Heart left ventricle (tissue), 16 donors: Measurements from ENCODE around the gene PLXNA3. TPM values are rescaled to one million over a fixed set of nuclear protein-coding genes. Genes with fewer than 3 reads are reported as not detected.

ENCODE experiments used
- ATAC-seq, 4 donors: fragments of 200-7000 bp; cut with Tn5 transposase; one replicate each; pipeline ENCODE4 v1.9.1; 2020 to 2022; ENCODE audit warnings: moderate library complexity in 4 of 4, mild to moderate bottlenecking in 3 of 4, moderate number of reproducible peaks in 1 of 4
- DNase-seq, 5 donors: peaks; one replicate each; pipeline ENCODE4 v3.0.0-alpha.2; 2020
- H3K27ac ChIP-seq, 12 donors: fragments of 200-600 bp; sonication (generic) in 4 of 12; one replicate each; pipeline versions ENCODE4 v1.5.0 to v1.8.0; 2016 to 2022; ENCODE audit warnings: mild to moderate bottlenecking in 2 of 12
- H3K27me3 ChIP-seq, 9 donors: fragments of 200-600 bp; sonication (generic) in 2 of 9; one replicate each; pipeline versions ENCODE4 v1.5.1 to v1.8.0; 2016 to 2022; ENCODE audit warnings: mild to moderate bottlenecking in 3 of 9
- H3K36me3 ChIP-seq, 9 donors: fragments of 200-600 bp; sonication (generic) in 2 of 9; one replicate each; pipeline versions ENCODE4 v1.5.0 to v1.8.0; 2018 to 2022; ENCODE audit warnings: mild to moderate bottlenecking in 2 of 9
- H3K4me1 ChIP-seq, 12 donors: fragments of 200-600 bp; sonication (generic) in 4 of 12; one replicate each; pipeline versions ENCODE4 v1.5.0 to v1.8.0; 2016 to 2022; ENCODE audit warnings: mild to moderate bottlenecking in 3 of 12
- H3K4me3 ChIP-seq, 12 donors: fragments of 200-600 bp; sonication (generic) in 4 of 12; one replicate each; pipeline versions ENCODE4 v1.5.0 to v1.8.0; 2017 to 2022; ENCODE audit warnings: mild to moderate bottlenecking in 9 of 12, moderate library complexity in 4 of 12
- H3K9me3 ChIP-seq, 12 donors: fragments of 200-600 bp; sonication (generic) in 4 of 12; one replicate each; pipeline versions ENCODE4 v1.5.0 to v1.8.0; 2016 to 2022; ENCODE audit warnings: mild to moderate bottlenecking in 1 of 12
- POLR2A ChIP-seq, 2 donors: fragments of 450-650 bp; IDR thresholded peaks; one replicate each; pipeline ENCODE4 v1.6.1; 2017; ENCODE audit warnings: antibody characterized with exemption in 2 of 2, mild to moderate bottlenecking in 2 of 2, moderate library complexity in 2 of 2
- WGBS, 4 donors: extraction: QIAGEN DNeasy Blood & Tissue Kit in 2 of 4; methylation state at CpG; one replicate each; pipeline versions ENCODE4 v1.1.5 to v1.1.7; 2013 to 2018; 5-methylcytosine and 5-hydroxymethylcytosine counted together
- intact Hi-C, 10 donors: fragments of 100-400 bp; cut with DNase I; formaldehyde crosslinking; loops; one replicate each; pipeline versions ENCODE4 v1.11.1 to v1.14.2; 2022
- long read RNA-seq, 3 donors: library from polyadenylated mRNA; unstranded; transcript quantifications; one replicate each; pipeline ENCODE4 v2.0.0, GENCODE V29; 2020 to 2021
- polyA plus RNA-seq, 2 donors: library from polyadenylated mRNA; stranded (reverse); fragments of 200-250 nt; gene quantifications; one replicate each; pipeline ENCODE4 v1.2.3, GENCODE V29; 2013
- total RNA-seq, 9 donors: library from RNA; depleted of rRNA in 2 of 9; stranded (reverse); fragments of >200 nt in 2 of 9; fragmentation: NEBNext Ultra II Directional in 3 of 9; extraction: Animal tissue kit (Norgen Biotek cat#: 25700) in 3 of 9; gene quantifications; one replicate each; pipeline versions ENCODE4 v1.1.0 to v1.2.4, GENCODE V29; 2016 to 2023
- TF ChIP-seq, protein P1 (sequence below), 12 donors: fragments of 200-600 bp; sonication (generic) in 4 of 12; IDR thresholded peaks; one replicate each; pipeline versions ENCODE4 v1.5.0 to v1.8.0; 2018 to 2022; ENCODE audit warnings: antibody characterized with exemption in 12 of 12, mild to moderate bottlenecking in 5 of 12
- donor health status: ischemic (EF 13 %, LVEDD 7.1; RV severe dilation, severe dysfunction).
- donor health status: healthy with polysubstance abuse.
- donor health status: DM: no; HTN: yes; CAD: no.
- donor health status: DM: no; HTN: no; CAD: no.
- donor health status: ischemic (EF 25% LVEDD 6.9; RV normal size, moderate dysfunction).
- donor health status: ischemic (EF 25% LVEDD 5.7; RV mildly dilated, moderate dysfunction).
- donor health status: healthy.
- donor health status: DM: yes; HTN: yes; CAD: no.
- donor health status: ischemic (EF 35%, LVEDD 5.7; RV mildly dilated, moderate dysfunction).
- donor health status: nonischemic (EF 11% LVEDD 7.7; RV severe dilation, severe dysfunction).
- donor health status: DM: yes; HTN: yes; CAD: no.
- donor health status: PGD.
- donor health status: ischemic (EF 29% LVEDD 5.4; RV normal size, mild dysfunction).
- donor health status: nonischemic (EF 23%, LVEDD 6.1; RV moderate dilation, normal function).

Gene PLXNA3
- 10 to 100 TPM in 7 of 9 donors, 1 to 10 TPM in 2; 4.7 to 46.6 (median 15.3) TPM for total RNA-seq
- polyA plus RNA-seq = 10 to 100 TPM in 1 of 2 donors, 1 to 10 TPM in 1; 8.7 to 12.2 TPM
- long read RNA-seq, donor 1, partial matches to known transcripts = 5 of 7 reads
- long read RNA-seq, donor 1, other reads (novel, unspliced or antisense) = 0 of 7 reads
- long read RNA-seq, donor 2, partial matches to known transcripts = 5 of 9 reads
- long read RNA-seq, donor 2, other reads (novel, unspliced or antisense) = 4 of 9 reads
- long read RNA-seq, donor 3, partial matches to known transcripts = 6 of 10 reads
- long read RNA-seq, donor 3, other reads (novel, unspliced or antisense) = 4 of 10 reads

DNA sequence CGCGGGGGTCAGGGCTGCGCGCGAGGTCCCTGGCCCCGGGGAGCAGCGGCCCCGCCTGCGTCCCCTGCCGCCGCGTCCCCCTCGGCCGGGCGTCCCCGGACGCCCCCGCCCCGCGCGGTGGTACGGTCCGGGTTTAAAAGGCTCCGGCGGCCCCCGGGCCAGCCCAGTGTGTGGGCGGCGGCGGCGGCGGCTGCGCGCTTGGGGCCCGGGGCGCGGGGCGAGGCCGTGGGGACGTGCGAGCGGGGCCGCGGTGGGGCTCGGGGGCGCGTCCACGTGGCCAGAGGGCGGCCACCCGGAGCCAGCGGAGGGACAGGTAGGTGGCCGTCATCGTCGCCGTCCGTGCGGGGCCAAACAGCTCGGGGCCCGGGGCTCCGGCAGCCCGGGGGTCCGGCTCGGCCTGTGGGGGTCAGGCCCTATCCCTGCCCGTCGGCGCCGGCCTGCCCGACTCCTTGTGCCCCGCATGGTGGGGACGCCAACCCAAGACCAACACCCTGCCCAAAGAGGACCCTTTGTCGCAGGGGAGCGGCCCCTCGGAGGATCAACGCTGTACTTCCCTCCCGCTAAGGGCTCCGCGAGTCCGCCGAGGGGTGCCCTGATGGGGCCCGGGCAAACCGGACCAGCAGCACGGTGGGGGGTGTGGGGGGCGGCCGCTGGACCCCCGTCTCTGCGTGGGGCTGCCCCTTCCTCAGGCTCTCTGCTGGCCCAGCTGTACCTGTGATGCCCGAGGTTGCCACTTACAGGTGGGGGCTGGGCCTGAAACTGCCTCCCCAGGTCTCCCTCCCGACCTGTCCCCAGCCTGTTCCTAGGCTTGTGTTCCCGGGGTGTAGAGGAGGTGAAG, at the start of gene PLXNA3:
Gene PLXNA3 (plus strand): TSS at position 166 of the 838 bp plus-strand sequence. CDS start 1,903 bp downstream, outside the sequence.
- Histone ChIP-seq H3K27me3 (no peaks in the 10 kb centered on the region), H3K27ac (peak within 1 kb of the TSS in 10 of 12 donors; percentile 32 to 89 (median 68)), H3K4me3 (peak within 1 kb of the TSS; percentile 40 to 85 (median 62)), H3K9me3 (no peaks in the 10 kb centered on the region), H3K36me3 (peaks cover 0 to 5% (median 0%) of the 10 kb centered on the region in 9 donors), H3K4me1 (peaks cover 0 to 13% (median 0%) of the 10 kb centered on the region in 12 donors)
- ATAC-seq = peak; percentile 43 to 75 (median 63)
- peak in 1 of 2 donors; percentile 14 for TF ChIP-seq POLR2A (IDR thresholded peaks at IDR 0.05)
- TF ChIP-seq, protein P1, sequence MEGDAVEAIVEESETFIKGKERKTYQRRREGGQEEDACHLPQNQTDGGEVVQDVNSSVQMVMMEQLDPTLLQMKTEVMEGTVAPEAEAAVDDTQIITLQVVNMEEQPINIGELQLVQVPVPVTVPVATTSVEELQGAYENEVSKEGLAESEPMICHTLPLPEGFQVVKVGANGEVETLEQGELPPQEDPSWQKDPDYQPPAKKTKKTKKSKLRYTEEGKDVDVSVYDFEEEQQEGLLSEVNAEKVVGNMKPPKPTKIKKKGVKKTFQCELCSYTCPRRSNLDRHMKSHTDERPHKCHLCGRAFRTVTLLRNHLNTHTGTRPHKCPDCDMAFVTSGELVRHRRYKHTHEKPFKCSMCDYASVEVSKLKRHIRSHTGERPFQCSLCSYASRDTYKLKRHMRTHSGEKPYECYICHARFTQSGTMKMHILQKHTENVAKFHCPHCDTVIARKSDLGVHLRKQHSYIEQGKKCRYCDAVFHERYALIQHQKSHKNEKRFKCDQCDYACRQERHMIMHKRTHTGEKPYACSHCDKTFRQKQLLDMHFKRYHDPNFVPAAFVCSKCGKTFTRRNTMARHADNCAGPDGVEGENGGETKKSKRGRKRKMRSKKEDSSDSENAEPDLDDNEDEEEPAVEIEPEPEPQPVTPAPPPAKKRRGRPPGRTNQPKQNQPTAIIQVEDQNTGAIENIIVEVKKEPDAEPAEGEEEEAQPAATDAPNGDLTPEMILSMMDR (IDR thresholded peaks at IDR 0.05) = no peak
- DNase-seq = peak in 4 of 5 donors; percentile 36 to 77 (median 58)
- intact Hi-C loops = no loop called here
- WGBS, 4 donors = 0 to 51% (median 17%) methylated on average over 20 to 86 of the region's 88 CpGs

DNA sequence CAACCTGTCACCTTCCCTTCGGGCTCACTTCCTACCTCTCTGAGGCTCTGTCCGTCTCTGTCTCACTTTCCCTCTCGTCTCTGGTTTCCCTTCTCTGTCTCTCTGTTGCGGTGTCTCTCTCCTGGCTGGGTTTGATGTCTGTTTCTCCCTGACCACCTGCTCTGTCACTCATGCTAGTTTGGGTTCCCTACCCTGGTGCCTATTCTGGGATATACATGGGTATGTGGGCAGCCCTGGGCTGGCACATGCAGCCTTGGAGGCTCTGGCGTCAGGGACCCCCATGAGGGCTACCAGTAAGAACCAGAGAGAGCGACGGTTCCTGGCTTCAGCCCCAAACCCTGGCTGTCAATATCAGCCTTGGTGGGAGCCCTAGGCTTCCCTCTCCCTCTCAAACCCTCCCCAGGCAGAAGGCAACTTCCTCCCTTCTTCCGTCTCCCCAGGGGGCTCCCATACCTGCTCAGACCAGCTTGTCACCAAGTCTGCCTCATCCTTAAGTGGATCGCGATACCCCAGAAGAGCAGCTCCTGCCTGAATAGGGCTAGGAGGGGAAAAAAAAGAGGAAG, 49.3 kb upstream of the PLXNA3 start:
- peak overlapping the region; percentile 47 to 82 (median 75) for H3K27ac ChIP-seq
- ATAC-seq (no peak), DNase-seq (no peak)
- H3K4me1 ChIP-seq = peaks cover 0 to 28% (median 8%) of the 10 kb centered on the region in 12 donors
- H3K9me3 ChIP-seq = no peaks in the 10 kb centered on the region
- WGBS, 4 donors = 44 to 65% (median 54%) methylated on average over 10 of the region's 10 CpGs
- peaks cover 0 to 7% (median 0%) of the 10 kb centered on the region in 9 donors for H3K36me3 ChIP-seq
- H3K27me3 ChIP-seq = no peaks in the 10 kb centered on the region
- H3K4me3 ChIP-seq = peak overlapping the region in 11 of 12 donors; percentile 11 to 57 (median 48)
- intact Hi-C loops = no loop called here
- TF ChIP-seq POLR2A (IDR thresholded peaks at IDR 0.05) = no peak
- TF ChIP-seq, protein P1 (IDR thresholded peaks at IDR 0.05) = no peak

DNA sequence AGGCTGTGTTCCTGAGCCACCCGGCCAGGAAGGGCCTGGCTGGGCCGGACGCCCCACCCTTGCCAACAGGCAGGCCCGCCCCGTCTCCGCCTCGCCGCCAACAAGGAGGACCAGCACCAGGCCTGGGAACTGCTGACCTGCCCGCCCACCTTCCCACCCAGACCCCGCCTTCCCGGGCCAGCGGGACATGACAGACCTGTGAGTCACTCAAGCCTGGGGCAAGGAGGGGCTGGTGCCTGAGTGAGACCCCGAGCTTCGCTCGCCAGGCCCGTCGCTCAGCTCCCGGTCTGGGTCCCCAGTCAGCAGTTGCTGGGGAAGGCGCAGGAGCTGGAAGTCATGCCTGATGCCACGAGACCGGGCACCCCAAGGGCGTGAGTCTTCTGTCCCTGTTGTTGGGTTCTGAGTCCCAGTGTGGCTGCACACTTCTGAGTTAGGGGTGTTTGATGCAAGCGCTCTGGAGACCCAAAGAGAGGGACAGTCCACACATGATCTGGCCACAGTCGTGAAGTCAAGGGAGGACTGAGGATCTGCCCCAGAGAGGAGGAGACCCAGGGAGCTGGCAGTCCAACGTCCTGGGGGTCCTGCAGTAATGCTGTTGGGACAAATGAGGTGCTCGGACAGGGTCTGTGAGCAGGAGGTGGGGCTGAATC, 48.7 kb upstream of the PLXNA3 start, which contains the start of gene DNASE1L1:
Gene DNASE1L1 (minus strand): TSS at position 33 of the 650 bp plus-strand sequence. CDS start 3,686 bp downstream, outside the sequence.
- peaks cover 0 to 10% (median 0%) of the 10 kb centered on the region in 9 donors for H3K36me3 ChIP-seq
- no peaks in the 10 kb centered on the region for H3K9me3 ChIP-seq
- TF ChIP-seq, protein P1 (IDR thresholded peaks at IDR 0.05) = no peak
- TF ChIP-seq POLR2A (IDR thresholded peaks at IDR 0.05) = no peak
- H3K4me1 ChIP-seq = peaks cover 0 to 28% (median 8%) of the 10 kb centered on the region in 12 donors
- H3K4me3 ChIP-seq = peak within 1 kb of the TSS in 11 of 12 donors; percentile 11 to 57 (median 48)
- intact Hi-C loops = no loop called here
- ATAC-seq (peak; percentile 50 to 84 (median 67)), DNase-seq (peak; percentile 83 to 91 (median 85))
- no peaks in the 10 kb centered on the region for H3K27me3 ChIP-seq
- WGBS, 4 donors = 29 to 61% (median 38%) methylated on average over 16 to 26 of the region's 26 CpGs
- H3K27ac ChIP-seq = peak within 1 kb of the TSS; percentile 47 to 82 (median 75)
